Stimulated activated naive CD4-positive, alpha-beta T cell treated with Interleukin-2 at 50 U/mL for 16 hours (primary cell): Measurements from ENCODE around the gene CHST12.
"Not testable (repeated sequence)": the region's sequence is repeated elsewhere in the genome, so short reads cannot be mapped to it uniquely, and the experiment has no call there.

Experiments used
- DNase-seq: peaks from one replicate; lab custom pipeline; 2025; lab: John Stamatoyannopoulos, UW

The CHST12 gene

GRCh38 chr7:2378125-2378524 is 25.3 kb upstream of the CHST12 start:
- DNase-seq: not testable (repeated sequence)

GRCh38 chr7:2379161-2379560 is 24.2 kb upstream of the CHST12 start:
- DNase-seq: no peak

GRCh38 chr7:2379821-2380450 is 23.5 kb upstream of the CHST12 start:
- DNase-seq: no peak

GRCh38 chr7:2380461-2380860 is 22.9 kb upstream of the CHST12 start:
- DNase-seq: no peak

DNA sequence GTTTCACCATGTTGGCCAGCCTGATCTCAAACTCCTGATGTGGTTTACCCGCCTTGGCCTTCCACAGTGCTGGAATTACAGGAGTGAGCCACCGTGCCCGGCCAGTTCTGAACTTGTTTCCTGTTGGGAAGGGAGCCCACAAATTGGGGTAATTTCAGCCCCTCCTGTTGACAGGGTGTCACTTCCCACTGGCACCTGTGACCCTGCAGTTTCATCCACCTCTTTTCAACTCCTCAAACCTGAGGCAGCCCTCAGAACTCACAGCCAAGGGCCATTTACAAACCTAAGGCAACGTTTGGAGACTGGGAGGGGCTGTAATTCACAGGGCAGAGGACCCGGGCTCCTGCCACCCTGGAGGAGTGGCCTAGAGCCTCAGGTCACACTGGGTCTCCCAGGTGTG is 22.2 kb upstream of the CHST12 start:
- DNase-seq: no peak

DNA sequence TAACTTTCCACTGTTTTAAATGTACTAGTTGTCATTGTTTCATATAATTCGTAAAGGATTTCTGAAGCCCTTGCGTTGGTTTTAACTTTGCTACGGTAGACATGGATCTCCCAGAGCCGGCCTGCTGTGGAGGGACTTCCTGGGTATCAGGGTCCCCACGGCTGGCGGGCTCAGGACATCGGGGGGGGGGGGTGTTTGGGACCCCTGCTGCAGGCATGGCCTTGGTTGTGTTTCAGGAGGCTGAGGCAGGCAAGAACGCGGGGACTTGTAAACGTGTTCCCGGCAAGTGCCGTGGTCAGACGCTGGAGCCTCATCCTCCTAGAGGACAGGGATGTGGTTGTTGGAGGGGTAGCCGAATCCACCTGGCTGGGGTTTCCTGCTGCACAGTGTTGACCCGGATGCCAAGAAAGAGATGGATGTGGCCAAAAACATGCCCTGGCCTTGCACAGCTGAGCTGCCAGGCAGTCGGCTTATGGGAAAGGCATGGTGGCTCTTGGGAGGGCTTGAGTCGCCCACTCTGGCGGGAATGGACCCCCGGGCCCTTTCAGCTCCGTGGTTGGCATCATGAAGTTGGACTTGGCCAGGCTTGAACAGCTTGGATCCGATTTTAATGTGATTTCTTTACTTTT is 21.4 kb upstream of the CHST12 start:
- no peak for DNase-seq

DNA sequence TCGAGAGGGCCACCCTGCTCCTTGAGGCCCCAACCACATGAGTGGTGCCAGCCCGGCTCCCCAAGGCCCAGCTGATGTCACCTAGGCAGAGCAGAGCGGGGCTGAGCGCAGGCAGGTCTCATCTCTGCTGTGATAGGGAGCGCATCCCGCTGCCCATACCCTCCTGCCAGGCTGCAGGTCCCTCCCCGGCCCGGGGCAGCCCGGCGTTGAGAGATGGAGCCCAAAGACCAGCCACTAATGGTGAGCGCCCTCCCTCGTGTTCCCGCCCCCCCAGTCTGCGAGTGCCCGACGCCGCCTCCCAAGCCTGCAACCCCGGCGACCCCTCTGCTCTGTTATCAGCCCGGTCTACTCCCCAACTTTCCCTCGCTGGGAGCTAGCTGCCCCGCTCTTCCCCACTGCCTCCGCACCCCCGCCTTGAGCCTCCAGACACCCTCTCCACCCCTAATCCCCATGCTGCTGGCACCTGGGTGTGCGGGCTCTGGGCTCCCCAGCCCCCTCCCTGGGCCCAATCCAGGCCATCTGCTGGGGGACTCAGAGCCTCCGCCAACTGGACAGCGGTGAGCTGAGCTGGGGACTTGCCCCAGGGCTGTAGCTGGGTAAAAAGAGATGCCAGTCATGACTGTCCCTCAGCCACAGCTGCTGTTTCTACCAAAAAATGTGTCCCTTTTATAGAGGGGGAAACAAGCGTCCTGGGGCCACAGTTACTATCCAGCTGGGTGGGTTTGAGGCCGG is 19.7 kb upstream of the CHST12 start:
- DNase-seq: no peak

DNA sequence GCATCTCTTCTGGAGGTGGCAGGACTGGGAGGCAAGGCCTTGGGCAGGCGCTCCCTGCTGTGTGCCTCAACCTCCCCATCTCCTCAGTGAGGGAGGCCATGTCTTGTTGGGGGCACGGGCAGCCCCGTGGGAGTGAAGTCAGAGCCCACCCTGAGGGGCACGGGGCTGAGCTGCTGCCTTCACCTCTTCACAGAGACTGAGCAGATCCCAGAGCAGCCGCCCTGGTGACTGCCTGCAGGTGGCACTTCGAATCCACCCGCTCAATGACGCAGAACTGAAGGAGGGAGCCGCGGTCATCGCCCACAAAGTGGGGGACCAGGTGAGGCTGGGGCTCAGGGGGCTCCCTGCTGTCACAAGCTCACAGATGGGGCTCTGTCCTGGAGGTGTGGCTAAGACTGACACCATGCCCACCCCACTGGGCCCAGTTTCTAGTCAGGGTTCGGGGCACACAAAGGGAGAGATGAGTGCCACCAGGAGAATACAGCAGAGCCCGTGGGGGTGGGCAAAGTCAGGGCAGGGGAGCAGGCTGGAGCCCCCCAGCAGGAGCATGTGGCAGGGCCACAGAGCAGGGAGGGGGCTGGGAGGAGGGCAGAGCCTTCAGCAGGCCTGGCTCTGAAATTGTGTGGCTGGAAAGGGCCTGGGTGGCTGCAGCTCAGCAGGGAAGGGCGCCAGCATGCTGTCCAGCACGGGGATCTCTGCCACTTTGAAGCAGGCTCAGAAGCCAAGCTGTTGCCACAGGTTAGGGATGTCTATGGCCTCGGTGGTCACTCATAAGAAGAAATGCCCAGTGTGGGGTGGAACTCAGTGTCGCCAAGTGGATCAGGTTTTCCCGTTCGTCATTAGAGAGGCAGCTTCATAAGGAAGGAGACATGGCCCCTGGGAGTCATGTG is 18.8 kb upstream of the CHST12 start:
- no peak for DNase-seq

DNA sequence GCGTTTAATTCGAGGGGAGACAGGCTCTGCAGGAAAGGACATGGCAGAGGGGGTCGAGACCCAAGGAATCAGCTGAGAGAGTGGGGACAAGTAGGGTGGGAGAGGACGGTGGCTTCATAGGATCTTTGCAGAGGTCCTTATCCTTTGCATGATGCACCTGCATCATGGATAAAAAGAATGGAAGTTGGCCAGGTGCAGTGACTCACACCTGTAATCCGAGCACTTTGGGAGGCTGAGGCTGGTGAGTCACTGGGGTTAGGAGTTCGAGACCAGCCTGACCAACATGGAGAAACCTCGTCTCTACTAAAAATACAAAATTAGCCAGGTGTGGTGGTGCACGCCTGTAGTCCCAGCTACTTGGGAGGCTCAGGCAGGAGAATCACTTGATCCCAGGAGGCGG is 17.3 kb upstream of the CHST12 start:
- not testable (repeated sequence) for DNase-seq

DNA sequence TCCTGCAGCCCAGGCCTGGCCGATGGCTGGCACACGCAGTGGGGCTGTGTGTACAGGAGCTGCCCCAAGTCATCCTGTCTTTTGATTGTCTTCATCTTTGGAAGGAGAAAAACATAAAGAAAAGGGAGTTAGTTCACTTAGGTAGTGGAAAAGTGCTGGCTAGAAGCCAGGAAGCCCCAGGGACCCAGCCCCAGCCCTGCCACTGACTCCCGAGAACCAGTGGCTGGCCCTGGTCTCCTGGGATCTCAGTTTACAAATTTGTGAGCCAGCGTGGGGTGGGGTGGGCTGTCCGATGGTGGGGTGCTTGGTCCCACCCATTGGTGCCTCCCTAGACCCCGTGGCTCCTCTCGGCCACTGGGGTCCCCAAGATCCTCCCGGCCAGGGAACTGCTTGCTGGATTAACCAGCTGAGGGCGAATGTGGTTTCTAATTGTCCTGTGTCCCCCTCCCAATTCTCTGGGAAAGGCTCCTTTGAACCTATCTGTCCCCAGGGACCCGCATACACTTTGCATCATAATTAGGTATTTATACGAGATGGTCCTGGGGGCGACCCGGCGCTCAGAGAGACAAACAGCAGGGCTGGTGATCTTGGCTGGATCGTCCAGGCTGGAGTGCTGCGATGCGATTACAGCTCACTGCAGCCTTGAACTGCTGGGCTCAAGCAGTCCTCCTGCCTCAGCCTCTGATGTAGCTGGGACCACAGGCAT is 16.3 kb upstream of the CHST12 start:
- DNase-seq: no peak

DNA sequence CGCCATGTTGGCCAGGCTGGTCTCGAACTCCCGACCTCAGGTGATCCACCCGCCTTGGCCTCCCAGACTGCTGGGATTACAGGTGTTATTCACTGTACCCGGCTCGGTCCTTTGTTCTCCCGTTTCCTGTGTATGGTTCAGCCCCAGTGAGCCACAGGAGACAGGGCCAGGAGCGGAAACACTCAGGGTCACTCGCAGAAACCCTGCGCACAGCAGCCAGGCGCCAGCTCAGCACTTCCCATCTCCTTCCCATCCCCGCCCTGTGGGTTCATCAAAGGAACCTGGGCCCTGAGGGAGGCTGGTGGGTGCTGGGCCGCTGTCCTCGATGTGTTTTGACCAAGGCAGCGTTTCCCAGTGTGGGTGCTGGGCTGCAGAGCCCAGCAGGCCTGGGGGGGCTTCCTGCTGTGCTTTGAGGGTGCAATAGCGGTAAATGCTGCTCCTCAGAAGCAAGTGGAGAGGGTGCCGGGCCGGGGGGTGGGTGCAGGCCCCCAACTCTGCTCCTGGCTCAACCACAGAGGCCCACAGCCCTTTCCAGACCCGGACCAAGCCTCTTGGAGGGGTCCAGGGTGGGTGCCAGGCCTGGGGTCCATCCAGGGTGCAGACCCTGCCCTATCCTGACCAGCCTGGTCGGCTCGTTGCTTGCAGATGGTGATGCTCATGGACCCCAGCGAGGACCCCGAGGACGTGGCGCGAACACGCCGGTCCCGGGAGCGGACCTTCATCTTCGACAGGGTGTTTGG is 15.3 kb upstream of the CHST12 start:
- no peak for DNase-seq

- DNase-seq: no peak
Observed at GRCh38 chr7:2388637-2388954, 14.8 kb upstream of the CHST12 start.

- DNase-seq: not testable (repeated sequence)
Observed at GRCh38 chr7:2390020-2390816, 13.2 kb upstream of the CHST12 start.

- DNase-seq: no peak
Observed at GRCh38 chr7:2393706-2394105, 9.7 kb upstream of the CHST12 start.

DNA sequence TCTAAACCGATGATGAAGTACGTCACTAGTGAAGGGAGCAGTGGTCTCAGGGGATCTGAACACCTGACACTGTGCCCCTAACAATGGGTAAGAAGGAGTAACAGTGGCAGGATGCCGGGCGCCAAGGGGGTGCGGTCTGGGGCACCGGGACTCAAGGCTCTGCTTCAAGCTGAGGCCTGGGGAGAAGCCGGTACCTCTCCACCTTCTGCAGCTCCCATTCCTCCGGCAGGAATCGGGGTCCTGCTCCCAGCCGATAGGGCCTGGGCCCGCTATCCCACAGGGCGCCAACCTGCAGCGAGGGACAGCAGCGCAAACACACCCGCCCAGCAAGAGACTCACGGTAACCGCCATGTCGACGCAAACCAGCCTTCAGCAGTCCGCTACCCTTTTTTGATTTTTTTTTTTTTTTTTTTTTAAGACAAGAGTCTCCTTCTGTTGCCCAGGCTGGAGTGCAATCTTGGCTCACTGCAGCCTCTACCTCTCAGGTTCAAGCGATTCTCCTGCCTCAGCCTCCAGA is 8.8 kb upstream of the CHST12 start:
- DNase-seq: no peak

DNA sequence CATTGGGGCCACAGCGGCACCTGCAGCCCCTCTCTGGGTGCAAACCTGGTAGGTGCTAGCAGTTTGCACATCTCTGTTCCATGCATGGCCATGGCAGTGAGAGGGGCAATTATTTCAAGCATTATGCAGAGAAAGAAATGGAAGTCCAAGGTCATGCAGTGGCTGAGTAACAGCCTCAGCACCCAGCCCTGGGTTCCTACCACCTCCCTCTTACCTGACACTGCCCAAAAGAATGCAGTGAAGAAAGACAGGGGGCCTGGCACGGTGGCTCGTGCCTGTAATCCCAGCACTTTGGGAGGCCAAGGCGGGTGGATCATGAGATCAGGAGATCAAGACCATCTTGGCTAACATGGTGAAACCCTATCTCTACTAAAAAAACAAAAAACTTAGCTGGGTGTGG is 4.9 kb upstream of the CHST12 start:
- DNase-seq: no peak

GRCh38 chr7:2399848-2400587 is 3.4 kb upstream of the CHST12 start:
- no peak for DNase-seq

DNA sequence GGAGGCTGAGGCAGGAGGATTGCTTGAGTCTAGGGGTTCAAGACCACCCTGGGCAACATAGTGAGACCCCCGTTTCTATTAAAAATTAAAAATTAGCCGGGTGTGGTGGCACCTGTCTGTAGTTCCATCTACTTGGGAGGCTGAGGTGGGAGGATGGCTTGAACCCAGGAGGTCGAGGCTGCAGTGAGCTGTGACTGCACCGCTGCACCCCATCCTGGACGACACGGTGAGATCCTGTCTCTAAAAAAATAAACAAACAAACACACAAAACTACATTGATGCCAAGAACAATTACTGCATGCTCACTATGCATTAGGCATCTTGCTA is 761 bp upstream of the CHST12 start:
- no peak for DNase-seq
